ENCODE measurements around the gene PITHD1.
"Not testable (repeated sequence)": the region's sequence is repeated elsewhere in the genome, so short reads cannot be mapped to it uniquely, and the experiment has no call there.

Gene PITHD1

GRCh38 chr1:23791516-23792047, 13.4 kb downstream of the PITHD1 start:
- DNase-seq = no peak
- TF ChIP-seq CTCF (IDR thresholded peaks at IDR 0.05; ENCODE audit: low read depth, low read length, missing control alignments) = no peak
- H3K4me3 ChIP-seq (ENCODE audit: low read depth, low read length) = peak overlapping the region; percentile 88
- no peaks in the 10 kb centered on the region for H3K27me3 ChIP-seq (replicated peaks)
- peaks cover 39% of the 10 kb centered on the region for H3K36me3 ChIP-seq (replicated peaks)
- H3K27ac ChIP-seq = peak overlapping the region; percentile 35
- in situ Hi-C loops (cut with HindIII; ENCODE audit: low pct_ligation_motif_present, low sequenced_read_pairs) = no loop called here

GRCh38 chr1:23792151-23792945, 14.1 kb downstream of the PITHD1 start:
- Histone ChIP-seq H3K36me3 (replicated peaks) (peaks cover 43% of the 10 kb centered on the region), H3K4me3 (ENCODE audit: low read depth, low read length) (peak overlapping the region; percentile 88), H3K27me3 (replicated peaks) (no peaks in the 10 kb centered on the region), H3K27ac (no peak overlapping the region)
- in situ Hi-C loops (cut with HindIII; ENCODE audit: low pct_ligation_motif_present, low sequenced_read_pairs) = no loop called here
- no peak for TF ChIP-seq CTCF (IDR thresholded peaks at IDR 0.05; ENCODE audit: low read depth, low read length, missing control alignments)
- no peak for DNase-seq

GRCh38 chr1:23793018-23793781, 15.0 kb downstream of the PITHD1 start:
- no peak for TF ChIP-seq CTCF (IDR thresholded peaks at IDR 0.05; ENCODE audit: low read depth, low read length, missing control alignments)
- Histone ChIP-seq H3K27me3 (replicated peaks) (no peaks in the 10 kb centered on the region), H3K36me3 (replicated peaks) (peaks cover 47% of the 10 kb centered on the region), H3K27ac (no peak overlapping the region), H3K4me3 (ENCODE audit: low read depth, low read length) (no peak overlapping the region)
- in situ Hi-C loops (cut with HindIII; ENCODE audit: low pct_ligation_motif_present, low sequenced_read_pairs) = no loop called here
- no peak for DNase-seq

- TF ChIP-seq CTCF (IDR thresholded peaks at IDR 0.05; ENCODE audit: low read depth, low read length, missing control alignments) = no peak
- Histone ChIP-seq H3K27ac (no peak overlapping the region), H3K36me3 (replicated peaks) (peaks cover 48% of the 10 kb centered on the region), H3K4me3 (ENCODE audit: low read depth, low read length) (no peak overlapping the region), H3K27me3 (replicated peaks) (no peaks in the 10 kb centered on the region)
- no peak for DNase-seq
- in situ Hi-C loops (cut with HindIII; ENCODE audit: low pct_ligation_motif_present, low sequenced_read_pairs) = no loop called here
These were observed 15.9 kb downstream of the PITHD1 start for GRCh38 chr1:23793861-23794731.

- H3K4me3 ChIP-seq (ENCODE audit: low read depth, low read length); H3K27me3 ChIP-seq (replicated peaks); DNase-seq; H3K27ac ChIP-seq; in situ Hi-C loops (cut with HindIII; ENCODE audit: low pct_ligation_motif_present, low sequenced_read_pairs): not testable (repeated sequence)
- H3K36me3 ChIP-seq (replicated peaks) = peaks cover 48% of the 10 kb centered on the region
These were observed 16.5 kb downstream of the PITHD1 start for GRCh38 chr1:23794732-23795182.
